ENCODE measurements around the gene FGF3.

The FGF3 gene

DNA sequence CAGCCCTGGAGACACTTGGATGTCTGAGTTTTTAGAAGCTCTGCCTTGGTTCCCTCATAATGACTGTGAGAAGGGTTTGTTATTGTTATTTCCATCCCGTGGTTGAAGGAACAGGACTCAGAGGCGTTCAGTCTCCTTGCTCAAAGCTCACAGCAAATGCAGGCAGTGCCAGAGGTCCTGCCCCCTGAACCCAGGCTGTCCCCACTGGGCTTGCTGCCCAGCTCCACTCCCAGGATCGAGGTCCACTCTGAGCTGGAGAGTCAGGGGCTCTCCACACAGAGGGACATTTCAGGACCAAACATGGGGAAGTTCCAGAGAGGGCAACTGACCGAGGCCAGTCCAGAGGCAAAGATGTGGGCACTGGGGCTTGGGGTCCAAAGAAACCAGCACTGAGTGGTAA, 58.9 kb downstream of the FGF3 start:
- no peak for DNase-seq (ENCODE audit: low spot score)
- in situ Hi-C loops (cut with MboI; ENCODE audit: low pct_unique_long_range_greater_than_20kb, low sequenced_read_pairs, unreplicated experiment): no loop called here
- TF ChIP-seq, protein P1, sequence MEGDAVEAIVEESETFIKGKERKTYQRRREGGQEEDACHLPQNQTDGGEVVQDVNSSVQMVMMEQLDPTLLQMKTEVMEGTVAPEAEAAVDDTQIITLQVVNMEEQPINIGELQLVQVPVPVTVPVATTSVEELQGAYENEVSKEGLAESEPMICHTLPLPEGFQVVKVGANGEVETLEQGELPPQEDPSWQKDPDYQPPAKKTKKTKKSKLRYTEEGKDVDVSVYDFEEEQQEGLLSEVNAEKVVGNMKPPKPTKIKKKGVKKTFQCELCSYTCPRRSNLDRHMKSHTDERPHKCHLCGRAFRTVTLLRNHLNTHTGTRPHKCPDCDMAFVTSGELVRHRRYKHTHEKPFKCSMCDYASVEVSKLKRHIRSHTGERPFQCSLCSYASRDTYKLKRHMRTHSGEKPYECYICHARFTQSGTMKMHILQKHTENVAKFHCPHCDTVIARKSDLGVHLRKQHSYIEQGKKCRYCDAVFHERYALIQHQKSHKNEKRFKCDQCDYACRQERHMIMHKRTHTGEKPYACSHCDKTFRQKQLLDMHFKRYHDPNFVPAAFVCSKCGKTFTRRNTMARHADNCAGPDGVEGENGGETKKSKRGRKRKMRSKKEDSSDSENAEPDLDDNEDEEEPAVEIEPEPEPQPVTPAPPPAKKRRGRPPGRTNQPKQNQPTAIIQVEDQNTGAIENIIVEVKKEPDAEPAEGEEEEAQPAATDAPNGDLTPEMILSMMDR (IDR thresholded peaks at IDR 0.05; ENCODE audit: extremely low read depth, insufficient read depth, missing control alignments): no peak

Measured in GM13977 (cell line).